Activated T-cell treated with anti-CD3 and anti-CD28 coated beads, Interleukin-2, amount 50 U/mL, for 24 hours (primary cell): ENCODE data around the gene NSUN6.

Experiments used
- DNase-seq: peaks from one replicate; pipeline ENCODE4 v3.0.0-alpha.2; 2020
- H3K27ac Mint-ChIP-seq: 2 replicates; pipeline ENCODE4 v1.8.0; 2020; ENCODE audit warnings: mild to moderate bottlenecking, mixed read lengths
- H3K27me3 Mint-ChIP-seq: 2 replicates; pipeline ENCODE4 v1.8.0; 2020; ENCODE audit warnings: mixed read lengths
- H3K36me3 Mint-ChIP-seq: 2 replicates; pipeline ENCODE4 v1.8.0; 2020; ENCODE audit warnings: low read depth, mixed read lengths
- H3K4me1 Mint-ChIP-seq: 2 replicates; pipeline ENCODE4 v1.8.0; 2020; ENCODE audit warnings: low read depth, mixed read lengths
- H3K4me3 Mint-ChIP-seq: 2 replicates; pipeline ENCODE4 v1.8.0; 2020; ENCODE audit warnings: mild to moderate bottlenecking, moderate library complexity, mixed read lengths
- H3K9me3 Mint-ChIP-seq: 2 replicates; pipeline ENCODE4 v1.8.0; 2020; ENCODE audit warnings: mixed read lengths

Gene NSUN6

DNA sequence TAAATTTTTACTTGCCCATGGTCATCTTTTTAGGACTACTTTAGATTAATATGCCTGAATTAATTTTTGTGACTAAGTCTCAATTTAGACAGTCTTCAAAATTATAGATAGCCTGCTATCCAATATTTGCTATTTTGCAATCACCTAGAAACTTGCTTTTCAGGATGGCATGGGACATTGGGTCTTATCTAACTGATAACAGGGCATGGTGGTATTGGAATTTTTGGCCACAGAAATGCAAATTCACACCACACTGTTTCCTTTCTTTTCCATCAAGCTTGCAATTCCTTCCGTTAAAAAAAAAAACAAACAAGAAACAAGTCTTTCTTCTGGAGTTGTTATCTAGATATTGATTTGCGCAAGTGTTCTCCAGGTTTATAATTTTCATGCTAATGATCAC, 16.6 kb upstream of the NSUN6 start:
- peaks cover 32% of the 10 kb centered on the region for H3K4me1 Mint-ChIP-seq
- no peak overlapping the region for H3K4me3 Mint-ChIP-seq
- no peak for DNase-seq
- H3K36me3 Mint-ChIP-seq = peaks cover 76% of the 10 kb centered on the region
- H3K27me3 Mint-ChIP-seq = no peaks in the 10 kb centered on the region
- H3K27ac Mint-ChIP-seq = no peak overlapping the region
- no peaks in the 10 kb centered on the region for H3K9me3 Mint-ChIP-seq

DNA sequence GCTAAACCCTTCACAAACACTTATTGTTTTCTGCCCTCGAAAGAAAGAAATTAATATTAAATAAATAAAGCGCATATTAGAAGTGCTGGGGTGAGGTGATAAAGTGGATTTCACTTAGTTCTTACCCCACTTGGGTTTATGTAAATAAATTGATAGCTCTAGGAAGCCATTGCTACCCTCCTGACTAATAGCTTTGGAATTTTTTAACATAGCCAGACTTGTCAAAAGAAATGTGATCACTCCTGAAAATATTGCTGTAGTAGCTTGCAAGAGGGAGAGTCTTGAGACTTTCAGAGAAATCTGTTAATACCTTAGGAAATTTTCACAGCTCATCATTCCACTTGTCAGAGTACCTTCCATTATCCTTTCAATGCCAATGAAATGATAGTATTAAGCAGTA, 15.4 kb upstream of the NSUN6 start:
- Mint-ChIP-seq H3K36me3 (peaks cover 72% of the 10 kb centered on the region), H3K27me3 (no peaks in the 10 kb centered on the region), H3K9me3 (no peaks in the 10 kb centered on the region), H3K4me3 (no peak overlapping the region), H3K27ac (no peak overlapping the region), H3K4me1 (peaks cover 40% of the 10 kb centered on the region)
- DNase-seq = no peak

DNA sequence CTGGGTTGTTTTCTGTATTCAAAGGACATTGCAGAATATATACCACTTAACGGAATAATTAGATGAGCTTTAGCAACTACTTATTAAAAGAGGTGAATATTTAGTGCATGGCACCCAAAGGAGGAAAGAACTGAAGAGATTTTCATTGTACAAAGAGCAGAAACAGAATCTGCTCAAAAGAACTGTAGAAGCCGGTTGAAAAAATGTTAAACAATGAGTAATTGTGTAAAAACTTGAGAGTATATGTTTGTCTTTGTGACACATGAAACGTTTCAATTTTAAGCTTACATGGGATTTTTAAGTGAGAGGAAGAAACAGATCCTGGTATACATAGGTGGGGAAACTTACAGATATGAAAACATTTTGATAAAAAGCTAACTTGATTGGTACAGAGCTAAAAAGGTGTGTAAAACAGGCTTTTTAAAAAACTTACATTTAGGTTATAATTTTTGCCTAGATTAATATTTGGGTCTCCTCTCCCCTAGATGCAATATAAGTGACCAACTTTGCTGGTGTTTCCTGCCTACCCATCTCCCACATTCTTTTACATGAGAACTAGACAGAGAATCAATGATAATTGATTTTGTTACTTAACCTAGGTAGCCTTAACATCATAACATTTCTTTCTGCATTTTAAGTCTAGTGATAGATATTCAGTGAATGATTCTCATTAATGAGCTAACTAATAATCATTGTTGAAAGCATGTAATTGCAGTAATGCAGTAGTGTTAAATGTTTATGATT, 14.6 kb upstream of the NSUN6 start:
- Mint-ChIP-seq H3K27ac (no peak overlapping the region), H3K36me3 (peaks cover 72% of the 10 kb centered on the region), H3K4me3 (no peak overlapping the region), H3K9me3 (no peaks in the 10 kb centered on the region), H3K4me1 (peaks cover 49% of the 10 kb centered on the region), H3K27me3 (no peaks in the 10 kb centered on the region)
- DNase-seq = no peak

DNA sequence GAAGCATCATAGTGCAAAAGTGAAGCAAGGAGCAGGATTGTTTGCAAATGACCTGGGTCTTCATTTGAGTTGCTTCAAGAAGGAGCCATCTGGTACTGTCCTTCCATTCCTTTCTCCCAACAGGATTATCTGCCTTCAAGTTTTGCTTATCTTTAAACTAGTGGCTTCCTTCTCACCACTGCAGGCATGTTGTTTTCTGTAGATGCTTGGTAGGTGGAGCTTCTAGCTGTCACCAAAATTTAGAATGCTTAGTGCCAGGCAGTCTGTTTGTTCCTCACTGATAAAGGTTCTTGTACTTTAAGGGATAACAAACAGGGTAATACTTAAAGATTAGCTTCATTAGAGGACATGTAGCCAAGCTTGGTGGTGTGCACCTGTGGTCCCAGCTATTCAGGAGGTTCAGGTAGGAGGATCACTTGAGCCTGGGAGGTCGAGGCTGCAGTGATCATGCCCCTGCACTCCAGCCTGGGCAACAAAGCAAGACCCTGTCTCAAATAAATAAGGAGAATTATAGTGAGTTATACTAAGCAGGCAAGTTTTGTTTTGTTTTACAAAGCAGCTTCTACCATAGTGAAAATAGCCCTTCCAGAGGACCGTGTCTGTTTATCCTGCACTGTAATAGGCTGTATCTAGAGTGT, 13.6 kb upstream of the NSUN6 start:
- H3K4me3 Mint-ChIP-seq = no peak overlapping the region
- H3K4me1 Mint-ChIP-seq = peaks cover 55% of the 10 kb centered on the region
- peaks cover 69% of the 10 kb centered on the region for H3K36me3 Mint-ChIP-seq

DNA sequence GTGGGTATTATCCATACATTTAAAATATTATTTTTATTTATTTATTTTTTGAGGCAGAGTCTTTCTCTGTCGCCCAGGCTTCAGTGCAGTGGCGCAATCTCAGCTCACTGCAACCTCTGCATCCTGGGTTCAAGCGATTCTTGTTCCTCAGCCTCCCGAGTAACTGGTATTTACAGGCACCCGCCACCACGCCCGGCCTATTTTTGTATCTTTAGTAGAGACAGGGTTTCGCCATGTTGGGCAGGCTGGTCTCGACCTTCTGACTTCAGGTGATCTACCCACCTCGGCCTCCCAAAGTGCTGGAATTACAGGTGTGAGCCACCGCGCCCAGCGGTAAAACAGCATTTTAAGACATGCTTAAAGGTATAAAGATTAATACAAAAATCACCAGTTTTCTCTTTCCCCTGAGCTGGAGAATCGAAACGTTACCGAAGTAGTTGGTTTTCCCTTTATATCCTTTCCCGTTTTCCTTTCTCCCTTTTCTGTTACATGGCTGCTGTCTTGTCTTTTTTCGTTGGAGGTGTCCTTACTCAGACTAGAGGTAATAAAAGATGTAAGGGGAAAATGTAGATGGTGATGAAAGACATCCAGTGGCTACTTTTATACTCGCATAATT, 9.5 kb upstream of the NSUN6 start:
- H3K4me1 Mint-ChIP-seq = peaks cover 53% of the 10 kb centered on the region

More for the DNA sequence above, 13.6 kb upstream of the NSUN6 start:
- DNase-seq = no peak
- no peaks in the 10 kb centered on the region for H3K9me3 Mint-ChIP-seq
- H3K27me3 Mint-ChIP-seq = no peaks in the 10 kb centered on the region
- no peak overlapping the region for H3K27ac Mint-ChIP-seq

DNA sequence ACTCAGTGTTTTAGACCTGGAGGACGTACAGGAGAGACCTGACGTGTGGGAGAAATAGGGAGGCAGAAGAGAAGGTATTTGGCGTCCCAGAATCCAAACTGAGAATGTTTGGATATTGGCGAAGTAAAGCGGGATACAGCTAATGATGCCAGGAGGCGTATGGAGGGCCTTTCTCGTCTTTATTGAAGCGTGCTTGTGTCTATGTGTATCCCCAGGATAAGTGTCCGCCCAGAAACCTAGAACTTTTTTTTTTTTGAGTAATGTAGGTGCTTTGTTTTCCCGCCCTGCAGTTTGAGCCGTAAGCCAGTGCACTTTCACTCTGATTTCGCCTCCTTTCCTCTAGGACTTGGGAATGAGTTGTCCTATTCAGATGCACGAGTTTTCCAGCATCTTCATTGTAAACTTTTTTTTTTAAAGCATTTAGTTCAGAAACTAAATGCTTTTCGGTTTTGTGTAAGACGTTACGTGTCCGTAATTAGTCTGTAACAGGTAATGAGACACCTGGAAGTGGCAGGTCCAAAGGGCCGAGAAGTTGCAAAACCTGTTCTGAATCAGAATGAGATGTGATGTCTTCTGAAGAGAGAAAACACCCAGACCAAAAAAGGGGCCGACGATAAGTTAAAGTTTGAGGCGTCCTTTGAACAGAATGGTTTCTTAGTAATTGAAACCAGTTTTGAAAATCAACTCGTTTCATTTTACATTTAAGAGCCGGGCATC, 8.6 kb upstream of the NSUN6 start:
- peak overlapping the region; percentile 98 for H3K27ac Mint-ChIP-seq
- H3K4me1 Mint-ChIP-seq = peaks cover 44% of the 10 kb centered on the region
- H3K27me3 Mint-ChIP-seq = no peaks in the 10 kb centered on the region
- H3K4me3 Mint-ChIP-seq = peak overlapping the region; percentile 98
- peaks cover 44% of the 10 kb centered on the region for H3K36me3 Mint-ChIP-seq
- no peaks in the 10 kb centered on the region for H3K9me3 Mint-ChIP-seq
- no peak for DNase-seq

More for the DNA sequence above, 9.5 kb upstream of the NSUN6 start:
- no peak for DNase-seq
- H3K27ac Mint-ChIP-seq = peak overlapping the region; percentile 16
- H3K27me3 Mint-ChIP-seq = no peaks in the 10 kb centered on the region
- peaks cover 51% of the 10 kb centered on the region for H3K36me3 Mint-ChIP-seq
- peak overlapping the region; percentile 98 for H3K4me3 Mint-ChIP-seq
- H3K9me3 Mint-ChIP-seq = no peaks in the 10 kb centered on the region

- Mint-ChIP-seq H3K27me3 (no peaks in the 10 kb centered on the region), H3K27ac (peak within 1 kb of the TSS; percentile 98), H3K36me3 (peaks cover 44% of the 10 kb centered on the region), H3K4me1 (peaks cover 39% of the 10 kb centered on the region), H3K9me3 (no peaks in the 10 kb centered on the region), H3K4me3 (peak within 1 kb of the TSS; percentile 98)
- peak; percentile 95 for DNase-seq
Measured at GRCh38 chr10:18659125-18659818, 7.9 kb upstream of the NSUN6 start, which contains the start of gene ARL5B. Gene ARL5B, plus strand, starts transcription at chr10:18659431. Its CDS starts 207 bp downstream, at chr10:18659638.

DNA sequence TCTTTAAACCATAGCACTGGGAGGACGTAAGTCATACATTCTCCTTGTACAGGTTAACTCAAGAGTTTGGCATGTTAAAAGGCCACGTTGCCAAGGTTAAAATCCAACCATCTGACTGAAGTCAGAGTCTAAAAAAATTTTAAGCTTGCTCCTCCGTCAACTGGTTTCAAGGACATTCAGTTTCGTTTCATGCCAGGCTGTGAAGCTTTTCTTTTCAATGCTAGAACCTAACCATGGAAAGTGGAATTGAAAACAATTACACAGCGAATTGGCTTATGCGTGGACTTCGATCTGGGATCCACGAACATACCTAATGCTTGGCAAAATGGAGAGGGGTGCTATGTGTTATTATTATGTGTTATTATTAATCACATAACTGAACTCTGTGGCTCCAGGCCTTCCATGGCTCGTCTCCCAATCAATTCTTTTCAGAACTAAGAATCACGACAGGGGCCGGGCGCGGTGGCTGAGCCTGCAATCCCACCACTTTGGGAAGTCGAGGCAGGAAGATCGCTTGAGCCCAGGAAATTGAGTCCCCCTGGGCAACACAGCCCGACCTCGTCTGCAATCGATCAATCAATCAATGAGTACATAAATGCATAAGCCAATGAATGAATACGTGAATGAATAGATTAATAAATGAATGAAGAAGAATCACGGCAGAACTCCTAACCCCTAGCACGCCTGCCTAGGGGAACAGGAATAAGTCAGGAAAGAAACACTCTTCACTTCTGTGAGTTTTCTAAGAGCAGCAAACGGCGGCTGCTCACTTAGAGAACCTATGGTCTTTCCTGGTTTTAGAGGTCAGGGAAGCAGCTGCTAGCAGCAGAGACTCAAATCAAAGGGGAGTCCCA, 7.1 kb upstream of the NSUN6 start:
- Mint-ChIP-seq H3K9me3 (no peaks in the 10 kb centered on the region), H3K27ac (peak overlapping the region; percentile 98), H3K4me1 (peaks cover 35% of the 10 kb centered on the region), H3K4me3 (peak overlapping the region; percentile 98), H3K36me3 (peaks cover 45% of the 10 kb centered on the region), H3K27me3 (no peaks in the 10 kb centered on the region)
- peak; percentile 36 for DNase-seq

DNA sequence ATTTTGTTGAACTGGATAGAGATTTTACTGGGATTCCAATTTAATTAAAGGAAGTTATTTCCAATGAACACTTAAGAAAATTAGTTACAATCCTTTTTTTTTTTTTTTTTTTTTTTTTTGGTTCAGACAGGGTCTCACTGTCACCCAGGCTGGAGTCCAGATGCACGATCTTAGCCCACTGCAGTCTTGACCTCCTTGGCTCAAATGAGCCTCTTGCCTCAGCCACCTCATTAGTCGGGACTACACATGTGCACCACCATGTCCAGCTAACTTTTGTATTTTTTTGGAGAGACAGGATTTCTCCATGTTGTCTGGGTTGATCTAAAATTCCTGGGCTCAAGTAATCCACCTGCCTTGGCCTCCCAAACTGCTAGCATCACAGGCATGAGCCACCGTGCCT, 5.3 kb upstream of the NSUN6 start:
- H3K27ac Mint-ChIP-seq = no peak overlapping the region
- peaks cover 33% of the 10 kb centered on the region for H3K4me1 Mint-ChIP-seq
- H3K4me3 Mint-ChIP-seq = no peak overlapping the region
- H3K36me3 Mint-ChIP-seq = peaks cover 41% of the 10 kb centered on the region
- H3K9me3 Mint-ChIP-seq = no peaks in the 10 kb centered on the region
- H3K27me3 Mint-ChIP-seq = no peaks in the 10 kb centered on the region
- DNase-seq = no peak

DNA sequence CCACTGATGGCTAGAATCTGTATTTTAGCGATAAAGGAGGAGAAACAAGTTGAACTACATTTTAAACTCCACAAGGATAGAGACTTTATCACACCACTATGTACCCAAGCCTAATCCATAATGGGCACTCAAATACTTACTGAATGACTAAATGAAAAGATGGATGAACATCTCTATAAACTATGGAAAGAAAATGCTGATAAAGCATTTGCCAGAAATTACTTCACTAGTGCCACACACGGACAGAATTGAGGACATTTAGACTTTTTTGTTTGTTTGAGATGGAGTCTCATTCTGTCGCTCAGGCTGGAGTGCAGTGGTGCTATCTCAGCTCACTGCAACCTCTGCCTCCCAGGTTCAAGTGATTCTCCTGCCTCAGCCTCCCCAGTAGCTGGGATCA, 1.7 kb upstream of the NSUN6 start:
- Mint-ChIP-seq H3K4me3 (no peak overlapping the region), H3K9me3 (no peaks in the 10 kb centered on the region), H3K27ac (no peak overlapping the region), H3K4me1 (peaks cover 37% of the 10 kb centered on the region), H3K36me3 (peaks cover 43% of the 10 kb centered on the region), H3K27me3 (no peaks in the 10 kb centered on the region)
- DNase-seq = no peak

DNA sequence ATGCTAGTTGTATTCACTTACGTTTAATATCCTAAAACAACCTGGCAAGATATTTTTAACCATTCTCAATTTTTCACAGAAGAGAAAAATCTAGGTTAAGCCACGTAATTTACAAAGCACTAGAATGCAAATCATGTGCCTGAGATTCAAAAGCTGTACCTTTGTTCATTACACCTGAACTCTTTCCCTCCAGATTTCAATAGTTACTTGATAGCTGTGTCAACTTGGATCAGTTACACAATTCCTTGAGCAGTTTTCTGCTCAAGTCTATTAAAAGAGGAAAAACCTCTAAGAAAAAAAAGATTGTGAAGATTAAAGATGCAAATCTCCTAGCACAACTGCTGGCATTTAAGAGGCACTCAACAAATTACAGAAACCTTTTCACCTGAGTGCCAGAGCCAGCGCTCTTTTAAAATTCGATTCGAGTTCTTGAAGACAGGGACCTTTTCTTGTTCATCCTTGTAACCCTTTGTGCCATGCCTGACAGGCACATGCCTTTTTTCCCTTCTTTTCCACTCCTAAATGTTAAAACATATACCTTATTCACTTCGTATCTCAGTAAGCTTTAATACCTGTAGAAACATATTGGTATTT, 886 bp downstream of the NSUN6 start:
- Mint-ChIP-seq H3K4me1 (peaks cover 41% of the 10 kb centered on the region), H3K36me3 (peaks cover 67% of the 10 kb centered on the region), H3K4me3 (peak overlapping the region; percentile 96), H3K27ac (peak overlapping the region; percentile 97), H3K27me3 (no peaks in the 10 kb centered on the region), H3K9me3 (no peaks in the 10 kb centered on the region)
- DNase-seq = no peak

GRCh38 chr10:18649364-18649959, 1.9 kb downstream of the NSUN6 start:
- peaks cover 41% of the 10 kb centered on the region for H3K4me1 Mint-ChIP-seq
- H3K36me3 Mint-ChIP-seq = peaks cover 68% of the 10 kb centered on the region
- no peaks in the 10 kb centered on the region for H3K27me3 Mint-ChIP-seq
- peak overlapping the region; percentile 69 for H3K27ac Mint-ChIP-seq
- H3K9me3 Mint-ChIP-seq = no peaks in the 10 kb centered on the region
- H3K4me3 Mint-ChIP-seq = peak overlapping the region; percentile 96
- DNase-seq = no peak

- no peaks in the 10 kb centered on the region for H3K9me3 Mint-ChIP-seq
- DNase-seq = no peak
- peaks cover 71% of the 10 kb centered on the region for H3K36me3 Mint-ChIP-seq
- H3K27ac Mint-ChIP-seq = peak overlapping the region; percentile 18
- H3K4me3 Mint-ChIP-seq = peak overlapping the region; percentile 47
- peaks cover 48% of the 10 kb centered on the region for H3K4me1 Mint-ChIP-seq
- H3K27me3 Mint-ChIP-seq = no peaks in the 10 kb centered on the region
Measured at GRCh38 chr10:18647945-18648344, 3.4 kb downstream of the NSUN6 start.
